HG03108 (cell line): ENCODE data around the gene ANK2.

ENCODE experiments used
- ATAC-seq: cut with Tn5 transposase; IDR thresholded peaks from one replicate; pipeline ENCODE4 v1.9.1; 2021; ENCODE audit warnings: moderate library complexity; ENCODE audit not compliant: unreplicated experiment

The ANK2 gene

DNA sequence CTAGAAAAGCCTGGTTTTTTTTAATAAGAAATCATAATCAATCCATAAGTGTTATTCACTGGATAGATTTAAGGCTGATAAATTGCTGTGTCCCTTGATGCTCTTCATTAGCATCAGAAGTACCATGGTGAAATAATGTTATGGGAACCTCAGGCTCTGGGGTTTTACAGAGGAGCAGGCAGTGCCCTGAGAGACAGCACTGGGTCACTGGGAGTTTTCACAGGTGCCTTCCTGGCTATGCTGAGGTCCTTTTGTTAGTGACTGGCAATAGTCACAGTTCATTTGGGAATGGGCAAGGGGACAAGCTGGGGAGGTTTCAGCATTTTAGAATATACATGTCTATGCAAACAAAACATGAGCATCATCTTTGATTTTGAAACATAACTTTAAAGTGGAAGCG lies 38.6 kb downstream of the ANK2 start:
- ATAC-seq = no peak

DNA sequence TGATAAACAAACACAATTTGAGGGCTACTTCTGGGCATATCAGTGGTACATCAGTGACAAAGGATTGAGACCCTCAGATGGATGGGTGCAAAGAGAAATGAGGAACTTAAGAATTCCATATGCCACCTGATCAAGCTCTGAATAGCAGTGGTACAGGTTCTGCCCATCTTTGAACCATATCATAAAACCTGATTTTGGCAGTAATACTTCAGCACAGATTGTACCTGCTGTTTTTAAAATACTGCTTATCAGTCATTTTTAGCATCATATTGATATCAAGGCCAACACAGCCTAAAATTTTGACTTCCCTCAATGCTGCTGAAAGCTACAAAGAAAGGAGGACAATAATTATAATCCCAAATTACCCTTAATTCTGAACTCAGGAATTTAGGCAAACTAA lies 41.5 kb downstream of the ANK2 start:
- no peak for ATAC-seq

- ATAC-seq = no peak
Observed at GRCh38 chr4:113094331-113094730, 44.9 kb downstream of the ANK2 start.

- no peak for ATAC-seq
Observed at GRCh38 chr4:113094802-113095201, 45.3 kb downstream of the ANK2 start.

- ATAC-seq = no peak
Observed at GRCh38 chr4:113101669-113102068, 52.2 kb downstream of the ANK2 start.

GRCh38 chr4:113103556-113103955 lies 54.1 kb downstream of the ANK2 start:
- ATAC-seq = no peak

- ATAC-seq = no peak
Observed at GRCh38 chr4:113106108-113106507, 56.7 kb downstream of the ANK2 start.

DNA sequence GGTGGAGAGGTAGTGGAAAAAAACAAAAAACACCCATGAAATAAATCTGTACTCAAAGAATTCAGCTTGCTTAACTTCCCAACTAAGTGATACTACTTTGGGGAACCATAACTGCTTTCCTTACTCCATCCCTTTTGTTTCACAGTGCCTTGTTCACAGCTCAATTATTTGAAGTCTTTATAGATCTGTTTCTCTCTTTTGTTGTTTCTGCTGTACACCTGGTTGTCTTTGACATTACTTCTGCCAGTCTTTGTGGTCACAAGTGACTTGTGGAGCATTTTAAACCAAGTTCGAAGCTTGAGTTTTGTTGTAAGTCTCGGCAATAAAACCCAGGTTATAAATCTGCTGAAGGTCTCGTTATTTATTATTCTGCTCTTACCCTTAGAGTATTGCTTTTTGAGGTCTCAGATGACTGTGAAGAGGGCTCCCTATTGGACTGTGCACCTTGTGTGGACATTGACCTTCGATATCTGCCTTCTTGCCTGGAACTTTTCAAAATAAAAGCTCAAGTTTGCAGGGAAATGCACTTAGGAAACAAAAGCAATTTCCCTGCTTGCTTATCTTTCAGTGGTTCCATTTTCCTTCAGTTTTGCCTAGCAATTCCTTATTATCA lies 59.8 kb downstream of the ANK2 start:
- ATAC-seq = no peak

DNA sequence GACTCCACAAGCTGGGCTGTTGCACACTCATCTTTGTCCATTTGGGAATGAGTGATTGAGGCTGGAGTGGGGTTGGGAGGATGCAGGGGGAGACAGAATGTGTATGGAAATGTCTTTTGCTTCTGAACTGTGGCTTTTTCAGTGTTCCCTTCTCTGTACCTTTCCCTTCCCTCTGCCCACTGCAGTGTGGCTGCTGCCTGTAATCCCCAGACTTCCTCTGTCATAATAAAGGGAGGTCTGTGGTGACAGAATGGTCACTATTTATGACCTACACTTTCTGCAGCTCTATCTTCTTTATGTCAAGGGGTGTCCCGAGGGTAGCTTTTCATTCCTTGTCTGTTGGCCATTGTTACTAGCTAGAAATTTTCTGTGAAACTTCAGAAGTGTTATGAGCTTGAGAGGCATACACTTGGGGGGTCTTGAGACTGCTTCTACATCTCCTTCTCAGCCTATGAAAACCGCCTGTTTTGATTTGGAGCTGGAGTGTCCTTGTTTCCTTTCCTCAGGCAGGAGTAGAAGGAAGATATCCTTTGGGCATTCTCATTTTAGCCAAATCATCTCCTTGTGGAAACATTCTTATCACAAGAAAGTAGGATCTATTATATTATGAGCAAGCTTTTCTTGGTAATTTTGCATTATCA lies 63.0 kb downstream of the ANK2 start:
- no peak for ATAC-seq

GRCh38 chr4:113113151-113113550 lies 63.7 kb downstream of the ANK2 start:
- ATAC-seq = no peak

DNA sequence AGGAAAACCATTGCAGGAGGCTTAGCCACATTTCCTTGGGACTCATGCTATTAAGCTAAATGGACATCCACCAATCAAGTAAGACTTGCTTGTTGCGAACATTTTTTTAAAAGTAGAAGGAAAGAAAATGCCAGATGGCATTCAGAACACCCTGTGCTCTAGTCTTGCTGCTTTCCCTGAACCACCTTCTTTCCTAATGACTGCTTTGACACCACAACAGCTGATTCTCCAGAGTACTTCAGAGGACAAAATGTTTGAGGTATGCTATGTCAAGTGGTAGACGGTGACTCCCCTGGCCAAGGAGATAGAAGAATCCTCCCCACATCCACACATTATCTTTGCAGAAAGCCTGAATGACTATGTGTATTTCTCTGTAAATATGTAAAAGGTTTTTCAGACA lies 65.4 kb downstream of the ANK2 start:
- ATAC-seq = no peak

DNA sequence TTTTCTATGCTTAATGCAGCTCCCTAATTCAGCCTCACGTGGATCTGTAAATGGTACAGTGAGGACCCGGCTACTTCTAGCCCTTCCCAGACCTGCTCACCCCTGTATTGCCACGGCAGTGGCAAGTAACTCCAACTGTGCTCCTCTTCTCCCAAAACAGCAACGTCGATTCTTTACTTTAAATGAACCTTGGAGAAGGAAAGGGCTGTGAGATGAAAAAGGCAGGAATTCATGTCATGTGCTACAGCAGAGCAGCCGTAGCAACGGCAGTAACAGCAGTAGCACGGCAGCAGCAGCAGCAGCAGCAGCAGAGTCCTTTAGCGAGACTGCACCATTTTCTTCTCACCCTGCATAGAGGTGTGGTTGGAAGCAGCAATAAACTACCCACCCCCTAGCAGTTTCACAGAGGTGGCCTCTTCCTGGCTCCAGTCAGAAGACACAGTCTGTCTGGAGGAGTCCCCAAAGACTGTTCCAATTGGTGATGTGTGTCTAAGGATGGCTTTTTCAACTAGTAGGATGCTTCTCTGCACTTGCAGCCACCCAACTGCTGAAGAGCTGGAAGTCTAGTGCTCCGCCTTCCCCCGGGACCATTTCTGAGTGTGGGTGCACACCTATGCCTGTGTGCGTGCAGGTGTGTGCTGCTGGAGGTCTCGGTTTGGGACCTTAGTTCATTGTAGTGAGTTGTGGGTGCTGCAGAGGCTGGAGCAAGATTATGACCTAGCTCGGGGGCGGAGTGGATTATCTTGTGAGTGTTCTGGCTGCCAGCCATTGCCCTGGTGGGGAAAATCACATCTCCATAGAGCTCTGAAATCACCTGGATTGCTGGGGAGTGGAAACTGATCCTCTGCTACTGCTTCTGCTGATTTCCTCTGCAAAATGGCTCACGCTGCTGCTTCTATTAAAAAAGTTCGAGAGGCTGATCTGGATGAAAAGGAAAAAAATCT lies 67.2 kb downstream of the ANK2 start:
- ATAC-seq = no peak

DNA sequence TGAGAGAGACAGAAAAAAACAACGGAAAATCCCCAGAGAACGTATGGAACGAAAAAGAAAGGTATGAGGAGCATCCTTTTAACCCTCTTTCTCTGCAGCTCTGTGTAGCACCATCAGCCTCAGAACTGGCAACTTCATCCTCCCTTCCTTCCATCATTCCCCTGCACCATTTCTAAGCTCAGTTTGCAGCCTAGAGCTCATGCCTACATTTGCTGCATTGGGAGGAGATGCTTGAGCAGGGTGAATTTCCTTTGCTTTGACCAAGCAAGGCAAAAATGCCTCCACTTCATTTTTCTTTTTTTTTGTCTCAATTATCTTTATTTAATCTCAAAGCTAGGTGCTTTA lies 67.9 kb downstream of the ANK2 start:
- no peak for ATAC-seq

DNA sequence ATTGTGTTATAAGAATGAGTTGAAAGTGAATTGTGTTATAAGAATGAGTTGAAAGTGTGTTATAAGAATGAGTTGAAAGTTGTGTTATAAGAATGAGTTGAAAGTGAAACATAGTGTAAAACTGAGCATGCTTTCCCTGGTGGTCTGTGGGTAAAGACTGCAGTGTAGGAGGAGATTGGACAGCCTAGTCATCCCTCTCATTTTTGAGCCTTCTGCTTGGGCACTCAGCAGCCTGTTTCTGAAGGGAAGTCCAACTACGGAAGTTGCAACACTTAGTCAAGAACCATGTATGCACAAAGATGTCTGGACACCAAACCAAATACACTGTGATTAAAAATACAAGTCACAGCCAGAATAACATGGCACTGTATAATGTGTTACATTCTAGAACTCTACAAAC lies 72.6 kb downstream of the ANK2 start:
- no peak for ATAC-seq

GRCh38 chr4:113125418-113125817 lies 76.0 kb downstream of the ANK2 start:
- no peak for ATAC-seq

- ATAC-seq = no peak
Observed at GRCh38 chr4:113131136-113131535, 81.7 kb downstream of the ANK2 start.

GRCh38 chr4:113131621-113132020 lies 82.2 kb downstream of the ANK2 start:
- ATAC-seq = no peak

GRCh38 chr4:113141901-113142346 lies 92.5 kb downstream of the ANK2 start:
- no peak for ATAC-seq

GRCh38 chr4:113142351-113142750 lies 92.9 kb downstream of the ANK2 start:
- no peak for ATAC-seq

DNA sequence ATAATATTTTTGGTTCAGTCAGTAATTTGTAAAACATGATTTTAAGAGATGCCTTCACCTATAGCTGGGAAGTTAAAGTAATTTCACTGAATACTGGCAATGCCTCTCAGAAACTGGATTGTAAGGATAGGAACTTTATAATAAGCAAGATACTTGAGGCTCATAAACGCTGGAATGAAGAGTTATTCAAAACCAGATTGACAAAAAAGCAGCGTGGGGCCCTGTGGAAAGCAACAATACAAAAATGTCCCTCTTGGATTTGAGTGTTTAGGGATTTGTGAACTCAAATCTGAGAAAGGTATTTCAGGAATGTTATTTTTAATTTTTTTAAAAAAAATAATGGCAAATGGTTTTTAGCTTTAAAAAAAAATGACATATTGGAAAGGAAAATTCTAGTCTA lies 94.6 kb downstream of the ANK2 start:
- ATAC-seq = no peak

DNA sequence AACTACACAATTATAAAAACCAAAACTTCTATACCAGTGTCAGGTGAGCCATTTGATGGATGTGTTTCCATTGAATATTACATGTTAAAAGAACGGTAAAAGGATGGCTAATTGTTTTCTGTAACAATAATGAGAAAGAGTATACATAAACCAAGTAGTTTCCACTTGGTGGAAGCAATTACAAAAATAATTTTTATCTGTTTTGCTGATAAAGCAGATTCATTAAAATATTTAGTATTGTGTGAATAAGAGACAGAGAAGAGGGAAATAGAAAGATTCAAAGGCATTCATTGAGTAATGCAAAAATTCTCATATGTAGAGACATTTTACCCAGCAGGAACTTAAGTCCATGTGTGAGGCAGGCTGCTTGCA lies 95.7 kb downstream of the ANK2 start:
- ATAC-seq = no peak
